ENCODE data around the gene BCL2L14. TPM values are rescaled to one million over a fixed set of nuclear protein-coding genes. Genes with fewer than 3 reads are reported as not detected.

The BCL2L14 gene
- total and polyA plus RNA-seq, 7 donors = 21.6 to 41.8 (median 36.0) TPM; not detected in 4

GRCh38 chr12:12046401-12046800, 24.3 kb upstream of the BCL2L14 start:
- H3K4me3 ChIP-seq = no peak overlapping the region
- WGBS, 2 donors = 91 to 93% methylated on average over 7 of the region's 7 CpGs

DNA sequence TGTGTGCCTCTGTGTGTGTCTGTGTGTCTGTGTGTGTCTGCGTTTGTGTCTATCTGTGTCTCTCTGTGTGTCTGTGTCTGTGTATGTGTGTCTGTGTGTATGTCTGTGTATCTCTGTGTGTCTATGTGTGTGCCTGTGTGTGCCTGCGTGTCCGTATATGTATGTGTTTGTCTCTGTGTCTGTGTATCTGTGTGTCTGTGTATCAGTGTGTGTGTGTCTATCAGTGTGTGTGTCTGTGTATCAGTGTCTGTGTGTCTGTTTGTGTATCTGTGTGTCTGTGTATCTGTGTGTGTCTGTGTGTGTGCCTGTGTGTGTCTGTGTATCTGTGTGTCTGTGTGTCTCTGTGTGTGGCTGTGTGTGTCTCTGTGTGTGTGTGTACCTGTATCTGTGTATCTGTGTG, 23.1 kb upstream of the BCL2L14 start:
- intact Hi-C loops (cut with DNase I) = loop anchor here (10.0 kb wide), 1 partner anchor 217 kb away; the partner anchor contains the start of gene LRP6
- H3K27ac ChIP-seq = no peak overlapping the region
- no peak overlapping the region for H3K4me3 ChIP-seq
- TF ChIP-seq POLR2AphosphoS5 (IDR thresholded peaks at IDR 0.05) = no peak
- TF ChIP-seq, protein P1, sequence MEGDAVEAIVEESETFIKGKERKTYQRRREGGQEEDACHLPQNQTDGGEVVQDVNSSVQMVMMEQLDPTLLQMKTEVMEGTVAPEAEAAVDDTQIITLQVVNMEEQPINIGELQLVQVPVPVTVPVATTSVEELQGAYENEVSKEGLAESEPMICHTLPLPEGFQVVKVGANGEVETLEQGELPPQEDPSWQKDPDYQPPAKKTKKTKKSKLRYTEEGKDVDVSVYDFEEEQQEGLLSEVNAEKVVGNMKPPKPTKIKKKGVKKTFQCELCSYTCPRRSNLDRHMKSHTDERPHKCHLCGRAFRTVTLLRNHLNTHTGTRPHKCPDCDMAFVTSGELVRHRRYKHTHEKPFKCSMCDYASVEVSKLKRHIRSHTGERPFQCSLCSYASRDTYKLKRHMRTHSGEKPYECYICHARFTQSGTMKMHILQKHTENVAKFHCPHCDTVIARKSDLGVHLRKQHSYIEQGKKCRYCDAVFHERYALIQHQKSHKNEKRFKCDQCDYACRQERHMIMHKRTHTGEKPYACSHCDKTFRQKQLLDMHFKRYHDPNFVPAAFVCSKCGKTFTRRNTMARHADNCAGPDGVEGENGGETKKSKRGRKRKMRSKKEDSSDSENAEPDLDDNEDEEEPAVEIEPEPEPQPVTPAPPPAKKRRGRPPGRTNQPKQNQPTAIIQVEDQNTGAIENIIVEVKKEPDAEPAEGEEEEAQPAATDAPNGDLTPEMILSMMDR (IDR thresholded peaks at IDR 0.05) = no peak
- no peaks in the 10 kb centered on the region for H3K9me3 ChIP-seq
- peaks cover 0 to 27% (median 4%) of the 10 kb centered on the region in 4 donors for H3K4me1 ChIP-seq
- DNase-seq = no peak
- H3K36me3 ChIP-seq = no peaks in the 10 kb centered on the region
- H3K27me3 ChIP-seq = no peaks in the 10 kb centered on the region
- 91 to 93% methylated on average over 3 of the region's 3 CpGs for WGBS, 2 donors

More at GRCh38 chr12:12046401-12046800, 24.3 kb upstream of the BCL2L14 start:
- intact Hi-C loops (cut with DNase I) = loop anchor here (10.0 kb wide), 1 partner anchor 218 kb away; the partner anchor contains the start of gene LRP6
- Histone ChIP-seq H3K4me1 (peaks cover 0 to 27% (median 4%) of the 10 kb centered on the region in 4 donors), H3K27me3 (no peaks in the 10 kb centered on the region), H3K27ac (peak overlapping the region in 3 of 4 donors; percentile 64 to 76 (median 70)), H3K36me3 (no peaks in the 10 kb centered on the region), H3K9me3 (no peaks in the 10 kb centered on the region)
- TF ChIP-seq POLR2A (IDR thresholded peaks at IDR 0.05) (no peak), EP300 (IDR thresholded peaks at IDR 0.05) (peak; percentile 59 to 91 (median 82)), POLR2AphosphoS5 (IDR thresholded peaks at IDR 0.05) (peak; percentile 88 to 95 (median 94))
- TF ChIP-seq, protein P1 (IDR thresholded peaks at IDR 0.05) = no peak
- peak; percentile 83 for DNase-seq

- 80 to 91% methylated on average over 4 of the region's 4 CpGs for WGBS, 2 donors
- intact Hi-C loops (cut with DNase I) = loop anchor here (10.0 kb wide), 1 partner anchor 217 kb away; the partner anchor contains the start of gene LRP6
- no peak overlapping the region for H3K4me3 ChIP-seq
- no peak overlapping the region for H3K27ac ChIP-seq
- TF ChIP-seq POLR2A (IDR thresholded peaks at IDR 0.05) (no peak), EP300 (IDR thresholded peaks at IDR 0.05) (no peak), POLR2AphosphoS5 (IDR thresholded peaks at IDR 0.05) (no peak)
- TF ChIP-seq, protein P1 (IDR thresholded peaks at IDR 0.05) = no peak
- H3K27me3 ChIP-seq = no peaks in the 10 kb centered on the region
- DNase-seq = no peak
- H3K36me3 ChIP-seq = no peaks in the 10 kb centered on the region
- no peaks in the 10 kb centered on the region for H3K9me3 ChIP-seq
- peaks cover 0 to 27% (median 4%) of the 10 kb centered on the region in 4 donors for H3K4me1 ChIP-seq
Observed at GRCh38 chr12:12048266-12048665, 22.5 kb upstream of the BCL2L14 start.

DNA sequence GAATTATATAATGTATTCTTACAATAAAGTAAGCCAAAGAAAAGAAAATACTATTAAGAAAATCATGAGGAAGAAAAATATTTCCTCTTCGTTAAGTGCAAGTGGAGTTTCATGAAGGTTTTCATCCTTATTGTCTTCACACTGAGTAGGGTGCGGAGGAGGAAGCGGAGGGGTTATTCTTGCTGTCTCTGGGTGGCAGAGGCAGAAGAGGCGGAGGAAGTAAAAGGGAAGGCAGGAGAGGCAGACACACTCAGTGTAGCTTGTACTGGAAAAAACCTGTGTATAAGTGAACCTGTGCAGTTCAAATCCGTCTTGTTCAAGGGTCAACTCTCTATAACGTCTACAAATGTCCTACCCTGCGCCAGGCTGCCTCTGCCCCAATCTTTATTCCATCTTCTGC, 22.0 kb upstream of the BCL2L14 start:
- H3K4me1 ChIP-seq = peaks cover 0 to 27% (median 4%) of the 10 kb centered on the region in 4 donors
- H3K36me3 ChIP-seq = no peaks in the 10 kb centered on the region
- no peaks in the 10 kb centered on the region for H3K27me3 ChIP-seq
- DNase-seq = no peak
- H3K9me3 ChIP-seq = no peaks in the 10 kb centered on the region
- intact Hi-C loops (cut with DNase I) = loop anchor here (10.0 kb wide), 1 partner anchor 216 kb away; the partner anchor contains the start of gene LRP6
- no peak overlapping the region for H3K4me3 ChIP-seq
- WGBS, 2 donors = 90 to 91% methylated on average over 7 of the region's 7 CpGs
- TF ChIP-seq EP300 (IDR thresholded peaks at IDR 0.05) (no peak), POLR2A (IDR thresholded peaks at IDR 0.05) (no peak), POLR2AphosphoS5 (IDR thresholded peaks at IDR 0.05) (no peak)
- no peak overlapping the region for H3K27ac ChIP-seq

- no peak for DNase-seq
- Histone ChIP-seq H3K36me3 (no peaks in the 10 kb centered on the region), H3K4me1 (peaks cover 0 to 2% (median 1%) of the 10 kb centered on the region in 4 donors), H3K9me3 (no peaks in the 10 kb centered on the region), H3K27ac (no peak overlapping the region), H3K4me3 (no peak overlapping the region), H3K27me3 (no peaks in the 10 kb centered on the region)
- 88 to 92% methylated on average over 4 of the region's 4 CpGs for WGBS, 2 donors
- intact Hi-C loops (cut with DNase I) = no loop called here
- TF ChIP-seq POLR2AphosphoS5 (IDR thresholded peaks at IDR 0.05) (no peak), EP300 (IDR thresholded peaks at IDR 0.05) (no peak), POLR2A (IDR thresholded peaks at IDR 0.05) (no peak)
- TF ChIP-seq, protein P1 (IDR thresholded peaks at IDR 0.05) = no peak
Observed at GRCh38 chr12:12051668-12052067, 19.1 kb upstream of the BCL2L14 start.
